H9 (cell line): ENCODE results near the gene CDH4. TPM values are rescaled to one million over a fixed set of nuclear protein-coding genes. Genes with fewer than 3 reads are reported as not detected.

ENCODE experiments used
- DNase-seq: peaks from one replicate; pipeline ENCODE4 v3.0.0-alpha.2; 2017
- H2AFZ ChIP-seq: one replicate; pipeline ENCODE4 v1.6.1; 2013; ENCODE audit warnings: mild to moderate bottlenecking, low read length, control low read depth, moderate library complexity
- H2AK5ac ChIP-seq: 2 replicates; pipeline ENCODE4 v1.6.1; 2013; ENCODE audit warnings: low read length, control low read depth, mixed read lengths; ENCODE audit not compliant: insufficient read length
- H2BK120ac ChIP-seq: one replicate; pipeline ENCODE4 v1.6.1; 2013; ENCODE audit warnings: low read depth, mild to moderate bottlenecking, low read length, control low read depth, inconsistent platforms; ENCODE audit not compliant: poor library complexity, severe bottlenecking
- H2BK12ac ChIP-seq: 2 replicates; pipeline ENCODE4 v1.6.1; 2013; ENCODE audit warnings: low read length, control low read depth, mixed read lengths, low read depth; ENCODE audit not compliant: insufficient read length
- H2BK15ac ChIP-seq: 2 replicates; pipeline ENCODE4 v1.6.1; 2013; ENCODE audit warnings: low read depth, low read length, control low read depth
- H2BK20ac ChIP-seq: one replicate; pipeline ENCODE4 v1.6.1; 2013; ENCODE audit warnings: low read depth, mild to moderate bottlenecking, low read length, control low read depth, inconsistent platforms; ENCODE audit not compliant: poor library complexity, severe bottlenecking
- H2BK5ac ChIP-seq: 2 replicates; pipeline ENCODE4 v1.6.1; 2013; ENCODE audit warnings: low read length, control low read depth, mixed read lengths; ENCODE audit not compliant: insufficient read length
- H3K14ac ChIP-seq: 2 replicates; pipeline ENCODE4 v1.6.1; 2013; ENCODE audit warnings: low read length, control low read depth; ENCODE audit not compliant: insufficient read depth
- H3K18ac ChIP-seq: 2 replicates; pipeline ENCODE4 v1.6.1; 2013; ENCODE audit warnings: low read depth, mild to moderate bottlenecking, mixed read lengths, low read length, control low read depth; ENCODE audit not compliant: insufficient read length
- H3K23ac ChIP-seq: 2 replicates; pipeline ENCODE4 v1.6.1; 2013; ENCODE audit warnings: low read length, control low read depth, mixed read lengths, low read depth; ENCODE audit not compliant: insufficient read length
- H3K23me2 ChIP-seq: 2 replicates; pipeline ENCODE4 v1.6.1; 2013; ENCODE audit warnings: low read depth, mild to moderate bottlenecking, mixed read lengths, low read length, control low read depth; ENCODE audit not compliant: insufficient read length, poor library complexity, severe bottlenecking
- H3K27ac ChIP-seq: 2 replicates; pipeline ENCODE4 v1.5.1; 2013; ENCODE audit warnings: low read length, control low read depth, mixed read lengths, low read depth; ENCODE audit not compliant: insufficient read length
- H3K27me3 ChIP-seq: 2 replicates; pipeline ENCODE4 v1.6.1; 2013; ENCODE audit warnings: low read length, control low read depth, inconsistent platforms; ENCODE audit not compliant: insufficient read depth
- H3K4ac ChIP-seq: 2 replicates; pipeline ENCODE4 v1.6.1; 2013; ENCODE audit warnings: low read depth, mild to moderate bottlenecking, control low read depth, inconsistent platforms, low read length, moderate library complexity
- H3K4me1 ChIP-seq: 2 replicates; pipeline ENCODE4 v1.6.1; 2013; ENCODE audit warnings: low read length, control low read depth, inconsistent platforms; ENCODE audit not compliant: insufficient read depth
- H3K4me2 ChIP-seq: 2 replicates; pipeline ENCODE4 v1.6.1; 2013; ENCODE audit warnings: low read length, control low read depth, mixed read lengths; ENCODE audit not compliant: insufficient read length, insufficient read depth
- H3K56ac ChIP-seq: 2 replicates; pipeline ENCODE4 v1.6.1; 2013; ENCODE audit warnings: low read depth, mild to moderate bottlenecking, mixed read lengths, low read length, control low read depth; ENCODE audit not compliant: insufficient read length
- H3K79me1 ChIP-seq: 2 replicates; pipeline ENCODE4 v1.6.1; 2013; ENCODE audit warnings: low read depth, mild to moderate bottlenecking, moderate library complexity, low read length, control low read depth, inconsistent platforms; ENCODE audit not compliant: insufficient read depth, poor library complexity, severe bottlenecking
- H3K79me2 ChIP-seq: 2 replicates; pipeline ENCODE4 v1.6.1; 2013; ENCODE audit warnings: low read length, control low read depth, inconsistent platforms; ENCODE audit not compliant: insufficient read depth
- H3K9ac ChIP-seq: 2 replicates; pipeline ENCODE4 v1.6.1; 2013; ENCODE audit warnings: low read length, control low read depth, mixed read lengths; ENCODE audit not compliant: insufficient read length; ENCODE audit errors: extremely low read depth
- H3K9me3 ChIP-seq: one replicate; pipeline ENCODE4 v1.6.1; 2013; ENCODE audit warnings: low read depth, low read length, inconsistent platforms; ENCODE audit not compliant: control insufficient read depth
- H3T11ph ChIP-seq: one replicate; pipeline ENCODE4 v1.6.1; 2013; ENCODE audit warnings: mild to moderate bottlenecking, low read length, control low read depth, inconsistent platforms
- H4K20me1 ChIP-seq: one replicate; pipeline ENCODE4 v1.6.1; 2013; ENCODE audit not compliant: control insufficient read depth, insufficient read length, insufficient read depth
- H4K5ac ChIP-seq: 2 replicates; pipeline ENCODE4 v1.6.1; 2013; ENCODE audit warnings: low read depth, mild to moderate bottlenecking, mixed read lengths, low read length, control low read depth; ENCODE audit not compliant: insufficient read length
- H4K8ac ChIP-seq: replicated peaks from 2 replicates; pipeline ENCODE4 v1.6.1; 2013; ENCODE audit warnings: low read length, control low read depth, mixed read lengths, low read depth; ENCODE audit not compliant: insufficient read length
- H4K91ac ChIP-seq: 2 replicates; pipeline ENCODE4 v1.6.1; 2013; ENCODE audit warnings: low read depth, mild to moderate bottlenecking, moderate library complexity, mixed read lengths, low read length, control low read depth; ENCODE audit not compliant: insufficient read length
- H3K27ac Mint-ChIP-seq, 3 experiments: 2 replicates in 2 of 3; 3 replicates in 1 of 3; pipeline ENCODE4 v1.8.0; 2020 to 2021; ENCODE audit warnings: mixed read lengths in 3 of 3, mild to moderate bottlenecking in 1 of 3, moderate library complexity in 1 of 3
- H3K27me3 Mint-ChIP-seq: 2 replicates; pipeline ENCODE4 v1.8.0; 2021; ENCODE audit warnings: low read depth, mild to moderate bottlenecking, moderate library complexity, mixed read lengths
- H3K36me3 Mint-ChIP-seq, 3 experiments: 2 replicates in 2 of 3; 3 replicates in 1 of 3; pipeline ENCODE4 v1.8.0; 2020 to 2021; ENCODE audit warnings: low read depth in 3 of 3, mixed read lengths in 3 of 3; ENCODE audit not compliant: insufficient read depth in 1 of 3
- H3K4me1 Mint-ChIP-seq, 2 experiments: 2 replicates each; pipeline ENCODE4 v1.8.0; 2020; ENCODE audit warnings: mixed read lengths in 2 of 2
- H3K4me3 Mint-ChIP-seq, 2 experiments: 2 replicates in 1 of 2; 3 replicates in 1 of 2; pipeline ENCODE4 v1.8.0; 2020 to 2021; ENCODE audit warnings: mild to moderate bottlenecking in 2 of 2, mixed read lengths in 2 of 2, moderate library complexity in 1 of 2
- H3K9me3 Mint-ChIP-seq, 2 experiments: 2 replicates in 1 of 2; 3 replicates in 1 of 2; pipeline ENCODE4 v1.8.0; 2020; ENCODE audit warnings: mild to moderate bottlenecking in 2 of 2, mixed read lengths in 2 of 2, moderate library complexity in 1 of 2
- CTCF ChIP-seq: fragments of 200-600 bp; sonication (generic); conservative IDR thresholded peaks from 3 replicates; pipeline ENCODE4 v1.8.0; 2021; ENCODE audit warnings: antibody characterized with exemption, mild to moderate bottlenecking
- WGBS: extraction: QIAGEN DNeasy Blood & Tissue Kit; methylation state at CpG from one replicate; pipeline ENCODE4 v1.1.7; 2013; ENCODE audit warnings: missing lambda C conversion rate, low lambda C conversion rate, mixed read lengths; ENCODE audit not compliant: insufficient read length; ENCODE audit errors: extremely low coverage; 5-methylcytosine and 5-hydroxymethylcytosine counted together
- total RNA-seq: library from RNA; stranded (reverse); gene quantifications from 2 replicates; pipeline ENCODE4 v1.2.1, GENCODE V29; 2021

Gene CDH4
- total RNA-seq, 1 experiment from 2014 or later = 3.0 TPM

GRCh38 chr20:61505508-61505907 is 253.4 kb downstream of the CDH4 start:
- Histone ChIP-seq H2BK5ac (no peak overlapping the region), H2AFZ (no peak overlapping the region), H3K56ac (no peak overlapping the region), H3K14ac (no peak overlapping the region), H3K4me2 (no peak overlapping the region), H2BK12ac (no peak overlapping the region), H3T11ph (no peak overlapping the region), H3K27me3 (no peaks in the 10 kb centered on the region; the same call in 1 of the 2 replicates), H4K8ac (no peak overlapping the region), H3K4ac (no peak overlapping the region), H4K91ac (no peak overlapping the region), H3K23ac (no peak overlapping the region), H3K79me2 (no peaks in the 10 kb centered on the region), H4K20me1 (no peaks in the 10 kb centered on the region), H3K79me1 (no peaks in the 10 kb centered on the region), H4K5ac (no peak overlapping the region), H2BK120ac (no peak overlapping the region), H2BK20ac (no peak overlapping the region), H2AK5ac (no peak overlapping the region), H3K4me1 (peaks cover 7% of the 10 kb centered on the region; the same call in 1 of the 2 replicates), H3K27ac (no peak overlapping the region), H3K23me2 (no peaks in the 10 kb centered on the region), H3K9me3 (no peaks in the 10 kb centered on the region), H3K18ac (peak overlapping the region; percentile 7), H2BK15ac (no peak overlapping the region), H3K9ac (no peak overlapping the region)
- DNase-seq = no peak
- H3K27ac Mint-ChIP-seq = no peak overlapping the region
- H3K36me3 Mint-ChIP-seq = peaks cover 2 to 11% (median 8%) of the 10 kb centered on the region in 3 experiments; a peak in 5 of 7 replicates
- H3K4me3 Mint-ChIP-seq = no peak overlapping the region
- no peak for TF ChIP-seq CTCF
- WGBS = no CpG with 5 or more reads among the region's 8 CpGs
- peaks cover 2 to 4% of the 10 kb centered on the region in 2 experiments; a peak in 3 of 5 replicates for H3K9me3 Mint-ChIP-seq
- peaks cover 44% of the 10 kb centered on the region for H3K27me3 Mint-ChIP-seq
- peaks cover 40 to 48% of the 10 kb centered on the region in 2 experiments for H3K4me1 Mint-ChIP-seq
